SW 1271 (cell line): Measurements from ENCODE around the gene NISCH.

Experiments
- DNase-seq, 2 experiments: peaks; one replicate each; lab custom pipeline; 2025; lab: John Stamatoyannopoulos, UW

The NISCH gene

DNA sequence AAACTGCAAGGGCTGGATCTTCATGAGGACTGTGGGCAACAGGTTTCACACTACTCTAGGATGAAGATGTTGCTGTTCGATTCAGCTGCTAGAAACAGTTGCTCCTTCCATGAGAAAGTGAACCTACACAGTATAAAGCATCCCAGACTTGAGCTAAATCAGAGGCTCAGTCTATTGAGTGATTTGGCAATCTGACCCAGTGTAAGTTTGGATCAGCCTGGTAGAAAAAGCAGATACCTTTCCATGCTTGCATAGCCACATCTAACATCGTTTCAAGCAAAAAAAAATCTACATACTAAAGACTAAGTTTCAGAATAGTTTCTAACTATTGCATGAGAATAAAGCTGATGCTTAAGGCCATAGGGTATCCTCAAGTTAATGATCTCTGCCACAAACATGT, 85.6 kb downstream of the NISCH start:
- no peak for DNase-seq
